Measurements from ENCODE around the gene LRIG1.

Gene LRIG1

GRCh38 chr3:66506154-66506553 lies 5.3 kb upstream of the LRIG1 start:
- DNase-seq (ENCODE audit: low read depth in 2 of 2) = no peak

- no peak for DNase-seq (ENCODE audit: low read depth in 2 of 2)
These were observed 4.2 kb upstream of the LRIG1 start for GRCh38 chr3:66504850-66505641.

GRCh38 chr3:66502981-66503380 lies 2.2 kb upstream of the LRIG1 start:
- DNase-seq (ENCODE audit: low read depth in 2 of 2) = no peak

GRCh38 chr3:66502245-66502874 lies 1.5 kb upstream of the LRIG1 start:
- DNase-seq (ENCODE audit: low read depth in 2 of 2) = no peak

- DNase-seq (ENCODE audit: low read depth in 2 of 2) = no peak
These were observed 842 bp upstream of the LRIG1 start for GRCh38 chr3:66501483-66502244.

- peak in 1 of 2 donors; percentile 19 for DNase-seq (ENCODE audit: low read depth in 2 of 2)
These were observed 794 bp downstream of the LRIG1 start for GRCh38 chr3:66499881-66500575.

GRCh38 chr3:66498687-66499621 lies 1.9 kb downstream of the LRIG1 start:
- DNase-seq (ENCODE audit: low read depth in 2 of 2) = no peak

- no peak for DNase-seq (ENCODE audit: low read depth in 2 of 2)
These were observed 2.7 kb downstream of the LRIG1 start for GRCh38 chr3:66497985-66498671.

- DNase-seq (ENCODE audit: low read depth in 2 of 2) = no peak
These were observed 3.4 kb downstream of the LRIG1 start for GRCh38 chr3:66497288-66497984.

GRCh38 chr3:66496746-66497145 lies 4.1 kb downstream of the LRIG1 start:
- DNase-seq (ENCODE audit: low read depth in 2 of 2) = no peak

GRCh38 chr3:66496301-66496700 lies 4.5 kb downstream of the LRIG1 start:
- DNase-seq (ENCODE audit: low read depth in 2 of 2) = no peak

GRCh38 chr3:66495668-66496045 lies 5.2 kb downstream of the LRIG1 start:
- no peak for DNase-seq (ENCODE audit: low read depth in 2 of 2)

GRCh38 chr3:66494959-66495667 lies 5.7 kb downstream of the LRIG1 start:
- no peak for DNase-seq (ENCODE audit: low read depth in 2 of 2)

GRCh38 chr3:66493458-66494099 lies 7.2 kb downstream of the LRIG1 start:
- DNase-seq (ENCODE audit: low read depth in 2 of 2) = no peak

GRCh38 chr3:66492672-66493071 lies 8.2 kb downstream of the LRIG1 start:
- DNase-seq (ENCODE audit: low read depth in 2 of 2) = no peak

- DNase-seq (ENCODE audit: low read depth in 2 of 2) = no peak
These were observed 8.8 kb downstream of the LRIG1 start for GRCh38 chr3:66492071-66492470.

GRCh38 chr3:66490984-66491383 lies 9.8 kb downstream of the LRIG1 start:
- no peak for DNase-seq (ENCODE audit: low read depth in 2 of 2)

GRCh38 chr3:66490214-66490613 lies 10.6 kb downstream of the LRIG1 start:
- DNase-seq (ENCODE audit: low read depth in 2 of 2) = no peak

- DNase-seq (ENCODE audit: low read depth in 2 of 2) = no peak
These were observed 11.2 kb downstream of the LRIG1 start for GRCh38 chr3:66489581-66489980.
